Liver (tissue), 9 donors: ENCODE results near the gene SYNGR3. TPM values are rescaled to one million over a fixed set of nuclear protein-coding genes. Genes with fewer than 3 reads are reported as not detected.

Experiments used
- DNase-seq: peaks from one replicate; pipeline ENCODE4 v3.0.0-alpha.2; 2017; ENCODE audit warnings: low spot score
- H3K27ac ChIP-seq, 2 donors: one replicate each; pipeline ENCODE4 v1.7.0; 2013; ENCODE audit warnings: inconsistent platforms in 2 of 2, low read length in 2 of 2, control low read depth in 1 of 2, low read depth in 1 of 2, mild to moderate bottlenecking in 1 of 2
- H3K27me3 ChIP-seq, 4 donors: one replicate each; pipeline versions ENCODE4 v1.6.1 to v1.7.0; 2013; ENCODE audit warnings: low read length in 3 of 4, inconsistent platforms in 1 of 4, mild to moderate bottlenecking in 1 of 4, moderate library complexity in 1 of 4; ENCODE audit not compliant: control insufficient read depth in 4 of 4, insufficient read depth in 4 of 4
- H3K36me3 ChIP-seq, 4 donors: one replicate each; pipeline versions ENCODE4 v1.6.1 to v1.7.0; 2013; ENCODE audit warnings: low read length in 3 of 4, mild to moderate bottlenecking in 3 of 4, low read depth in 1 of 4, moderate library complexity in 1 of 4; ENCODE audit not compliant: control insufficient read depth in 4 of 4, insufficient read depth in 3 of 4
- H3K4me1 ChIP-seq, 4 donors: one replicate each; pipeline versions ENCODE4 v1.6.1 to v1.7.0; 2013; ENCODE audit warnings: low read length in 3 of 4, mild to moderate bottlenecking in 3 of 4, moderate library complexity in 1 of 4; ENCODE audit not compliant: control insufficient read depth in 4 of 4, insufficient read depth in 4 of 4
- H3K4me3 ChIP-seq, 3 donors: one replicate each; pipeline versions ENCODE4 v1.6.1 to v1.7.0; 2013; ENCODE audit warnings: low read length in 3 of 3, control low read depth in 1 of 3, low read depth in 1 of 3, mild to moderate bottlenecking in 1 of 3
- H3K9ac ChIP-seq, 2 donors: one replicate each; pipeline ENCODE4 v1.7.0; 2013; ENCODE audit warnings: low read length in 2 of 2, mild to moderate bottlenecking in 2 of 2, moderate library complexity in 2 of 2, control low read depth in 1 of 2, low read depth in 1 of 2
- H3K9me3 ChIP-seq, 4 donors: one replicate each; pipeline versions ENCODE4 v1.6.1 to v1.7.0; 2013; ENCODE audit warnings: low read length in 3 of 4; ENCODE audit not compliant: control insufficient read depth in 4 of 4
- FOXA1 ChIP-seq: IDR thresholded peaks from 2 replicates; pipeline ENCODE4 v1.6.1; 2016; ENCODE audit warnings: antibody characterized with exemption
- FOXA2 ChIP-seq: IDR thresholded peaks from 2 replicates; pipeline ENCODE4 v1.6.1; 2016; ENCODE audit warnings: antibody characterized with exemption
- HNF4G ChIP-seq: IDR thresholded peaks from 2 replicates; pipeline ENCODE4 v1.6.1; 2016; ENCODE audit warnings: antibody characterized with exemption
- JUND ChIP-seq, 2 donors: IDR thresholded peaks; 2 replicates each; pipeline ENCODE4 v1.6.1; 2016; ENCODE audit warnings: antibody characterized with exemption in 2 of 2
- NR2F2 ChIP-seq: IDR thresholded peaks from 2 replicates; pipeline ENCODE4 v1.6.1; 2016; ENCODE audit warnings: antibody characterized with exemption
- RAD21 ChIP-seq, 2 donors: IDR thresholded peaks; 2 replicates each; pipeline ENCODE4 v1.6.1; 2016; ENCODE audit warnings: antibody characterized with exemption in 2 of 2, mild to moderate bottlenecking in 2 of 2
- REST ChIP-seq: IDR thresholded peaks from 2 replicates; pipeline ENCODE4 v1.6.1; 2016; ENCODE audit warnings: antibody characterized with exemption, mild to moderate bottlenecking
- RXRA ChIP-seq, 2 donors: IDR thresholded peaks; 2 replicates each; pipeline ENCODE4 v1.6.1; 2017 to 2018; ENCODE audit warnings: antibody characterized with exemption in 2 of 2, mild to moderate bottlenecking in 1 of 2
- SP1 ChIP-seq: IDR thresholded peaks from 2 replicates; pipeline ENCODE4 v1.6.1; 2018; ENCODE audit warnings: antibody characterized with exemption, mild to moderate bottlenecking
- TAF1 ChIP-seq: conservative IDR thresholded peaks from 2 replicates; pipeline ENCODE4 v1.6.1; 2016; ENCODE audit warnings: antibody characterized with exemption, mild to moderate bottlenecking
- WGBS: extraction: QIAGEN DNeasy Blood & Tissue Kit; methylation state at CpG from one replicate; pipeline ENCODE4 v1.1.7; 2013; 5-methylcytosine and 5-hydroxymethylcytosine counted together
- polyA plus RNA-seq, 2 donors: library from polyadenylated mRNA; stranded (reverse) in 1 of 2; unstranded in 1 of 2; fragments of 200-250 nt in 1 of 2; fragments of >200 nt in 1 of 2; fragmentation: Nextera tagmentation in 1 of 2; extraction: Ambion mirVana in 1 of 2; gene quantifications; one replicate each; pipeline versions ENCODE4 v1.2.1 to v1.2.3, GENCODE V29; 2013 to 2015
- total RNA-seq, 2 donors: library from RNA; depleted of rRNA; stranded (reverse); fragments of >200 nt; gene quantifications; one replicate each; pipeline ENCODE4 v1.2.3, GENCODE V29; 2014
- TF ChIP-seq, protein P1 (sequence below): fragments of 150-350 bp; IDR thresholded peaks from 2 replicates; pipeline ENCODE4 v1.5.1; 2017; ENCODE audit warnings: improper control_type of control experiment, low read depth, low read length; ENCODE audit not compliant: missing input control
- TF ChIP-seq, protein P2 (sequence below): IDR thresholded peaks from 2 replicates; pipeline ENCODE4 v1.6.1; 2016; ENCODE audit warnings: antibody characterized with exemption
- TF ChIP-seq, protein P3 (sequence below): IDR thresholded peaks from 2 replicates; pipeline ENCODE4 v1.6.1; 2016; ENCODE audit warnings: antibody characterized with exemption
- donor health status: healthy.
- donor health status: healthy.
- donor health status: healthy.
- donor health status: healthy.
- donor health status: healthy.

The SYNGR3 gene
- total and polyA plus RNA-seq, 4 donors, result 0.09 to 0.47 (median 0.17) TPM; not detected in 1

DNA sequence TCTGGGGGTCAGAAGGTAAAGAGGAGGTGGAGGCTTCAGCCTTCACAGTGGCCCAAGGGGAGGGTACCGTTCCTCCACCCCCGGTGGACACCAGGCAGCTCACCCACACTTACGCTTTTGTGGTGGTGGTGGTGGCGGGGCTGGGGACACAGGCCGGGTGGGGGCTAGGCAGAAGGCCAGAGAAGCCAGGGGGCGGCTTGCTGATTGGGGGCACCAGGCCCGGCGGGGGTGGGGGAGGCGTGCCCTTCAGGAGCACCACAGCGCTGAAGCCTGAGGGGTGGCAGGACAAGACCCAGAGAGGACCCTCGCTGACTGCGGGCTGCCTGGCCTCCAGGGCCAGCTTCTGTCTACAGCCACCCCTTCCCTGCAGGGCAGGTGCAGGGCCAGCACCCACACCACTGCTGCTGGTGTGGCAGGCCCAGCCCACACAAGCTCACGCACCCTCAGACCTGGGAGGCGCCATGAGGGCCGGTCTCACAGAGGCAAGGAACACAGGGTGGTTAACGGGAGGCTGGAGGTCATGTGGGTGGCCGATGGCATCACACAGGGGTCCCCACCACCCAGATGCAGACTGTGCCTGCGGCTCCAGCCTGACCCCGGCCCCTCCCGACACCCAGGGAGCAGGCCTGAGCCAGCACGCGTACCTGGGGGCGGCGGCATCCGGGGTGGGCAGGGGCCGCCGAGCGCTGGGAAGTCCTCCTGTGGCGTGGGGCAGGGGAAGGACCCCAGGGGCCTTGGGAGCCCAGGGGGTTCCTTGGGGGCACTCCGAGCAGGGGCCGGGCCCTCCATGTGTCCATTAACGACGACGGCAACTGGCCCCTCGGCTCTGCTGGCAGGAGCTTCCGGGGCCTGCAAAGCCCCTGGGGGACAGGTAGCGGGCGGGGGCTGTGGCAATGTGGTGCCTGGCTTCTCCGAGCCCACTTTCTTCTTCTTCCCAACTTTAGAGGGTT, 9.4 kb downstream of the SYNGR3 start (continued):
- TF ChIP-seq, protein P1, sequence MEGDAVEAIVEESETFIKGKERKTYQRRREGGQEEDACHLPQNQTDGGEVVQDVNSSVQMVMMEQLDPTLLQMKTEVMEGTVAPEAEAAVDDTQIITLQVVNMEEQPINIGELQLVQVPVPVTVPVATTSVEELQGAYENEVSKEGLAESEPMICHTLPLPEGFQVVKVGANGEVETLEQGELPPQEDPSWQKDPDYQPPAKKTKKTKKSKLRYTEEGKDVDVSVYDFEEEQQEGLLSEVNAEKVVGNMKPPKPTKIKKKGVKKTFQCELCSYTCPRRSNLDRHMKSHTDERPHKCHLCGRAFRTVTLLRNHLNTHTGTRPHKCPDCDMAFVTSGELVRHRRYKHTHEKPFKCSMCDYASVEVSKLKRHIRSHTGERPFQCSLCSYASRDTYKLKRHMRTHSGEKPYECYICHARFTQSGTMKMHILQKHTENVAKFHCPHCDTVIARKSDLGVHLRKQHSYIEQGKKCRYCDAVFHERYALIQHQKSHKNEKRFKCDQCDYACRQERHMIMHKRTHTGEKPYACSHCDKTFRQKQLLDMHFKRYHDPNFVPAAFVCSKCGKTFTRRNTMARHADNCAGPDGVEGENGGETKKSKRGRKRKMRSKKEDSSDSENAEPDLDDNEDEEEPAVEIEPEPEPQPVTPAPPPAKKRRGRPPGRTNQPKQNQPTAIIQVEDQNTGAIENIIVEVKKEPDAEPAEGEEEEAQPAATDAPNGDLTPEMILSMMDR, result no peak
- TF ChIP-seq, protein P2, sequence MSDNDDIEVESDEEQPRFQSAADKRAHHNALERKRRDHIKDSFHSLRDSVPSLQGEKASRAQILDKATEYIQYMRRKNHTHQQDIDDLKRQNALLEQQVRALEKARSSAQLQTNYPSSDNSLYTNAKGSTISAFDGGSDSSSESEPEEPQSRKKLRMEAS, result no peak
- TF ChIP-seq JUND (IDR thresholded peaks at IDR 0.05) (no peak), FOXA2 (no peak), TAF1 (no peak), RAD21 (IDR thresholded peaks at IDR 0.05) (no peak), SP1 (no peak), HNF4G (no peak), FOXA1 (no peak)

- DNase-seq, result no peak
- no peak for TF ChIP-seq REST
- TF ChIP-seq, protein P3, sequence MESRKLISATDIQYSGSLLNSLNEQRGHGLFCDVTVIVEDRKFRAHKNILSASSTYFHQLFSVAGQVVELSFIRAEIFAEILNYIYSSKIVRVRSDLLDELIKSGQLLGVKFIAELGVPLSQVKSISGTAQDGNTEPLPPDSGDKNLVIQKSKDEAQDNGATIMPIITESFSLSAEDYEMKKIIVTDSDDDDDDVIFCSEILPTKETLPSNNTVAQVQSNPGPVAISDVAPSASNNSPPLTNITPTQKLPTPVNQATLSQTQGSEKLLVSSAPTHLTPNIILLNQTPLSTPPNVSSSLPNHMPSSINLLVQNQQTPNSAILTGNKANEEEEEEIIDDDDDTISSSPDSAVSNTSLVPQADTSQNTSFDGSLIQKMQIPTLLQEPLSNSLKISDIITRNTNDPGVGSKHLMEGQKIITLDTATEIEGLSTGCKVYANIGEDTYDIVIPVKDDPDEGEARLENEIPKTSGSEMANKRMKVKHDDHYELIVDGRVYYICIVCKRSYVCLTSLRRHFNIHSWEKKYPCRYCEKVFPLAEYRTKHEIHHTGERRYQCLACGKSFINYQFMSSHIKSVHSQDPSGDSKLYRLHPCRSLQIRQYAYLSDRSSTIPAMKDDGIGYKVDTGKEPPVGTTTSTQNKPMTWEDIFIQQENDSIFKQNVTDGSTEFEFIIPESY, result no peak
- TF ChIP-seq FOXA2, result no peak
- TF ChIP-seq RXRA (IDR thresholded peaks at IDR 0.05), result no peak
- TF ChIP-seq TAF1, result no peak
- TF ChIP-seq HNF4G, result no peak
- TF ChIP-seq NR2F2, result no peak
- TF ChIP-seq, protein P2, result no peak
- Histone ChIP-seq H3K27me3 (no peaks in the 10 kb centered on the region), H3K27ac (no peak overlapping the region), H3K36me3 (peaks cover 24 to 67% (median 28%) of the 10 kb centered on the region in 4 donors), H3K9ac (no peak overlapping the region), H3K4me1 (peaks cover 10 to 18% (median 15%) of the 10 kb centered on the region in 4 donors), H3K9me3 (no peaks in the 10 kb centered on the region), H3K4me3 (no peak overlapping the region)
- 93% methylated on average over 28 of the region's 28 CpGs for WGBS
Observed at GRCh38 chr16:1999866-2000514, 10.2 kb downstream of the SYNGR3 start.
